Ovary (tissue), 3 donors: ENCODE results near the gene METTL23.

Experiments used
- POLR2A ChIP-seq: fragments of 450-650 bp; IDR thresholded peaks from one replicate; pipeline ENCODE4 v1.6.1; 2017; ENCODE audit warnings: antibody characterized with exemption, mild to moderate bottlenecking, moderate library complexity
- TF ChIP-seq, protein P1 (sequence below), 3 donors: fragments of 450-650 bp in 2 of 3; fragments of 200-600 bp in 1 of 3; IDR thresholded peaks; one replicate each; pipeline versions ENCODE4 v1.5.1 to v1.8.0; 2016 to 2022; ENCODE audit warnings: antibody characterized with exemption in 3 of 3, mild to moderate bottlenecking in 1 of 3
- donor health status: DM: no; HTN: no; CAD: no.

DNA sequence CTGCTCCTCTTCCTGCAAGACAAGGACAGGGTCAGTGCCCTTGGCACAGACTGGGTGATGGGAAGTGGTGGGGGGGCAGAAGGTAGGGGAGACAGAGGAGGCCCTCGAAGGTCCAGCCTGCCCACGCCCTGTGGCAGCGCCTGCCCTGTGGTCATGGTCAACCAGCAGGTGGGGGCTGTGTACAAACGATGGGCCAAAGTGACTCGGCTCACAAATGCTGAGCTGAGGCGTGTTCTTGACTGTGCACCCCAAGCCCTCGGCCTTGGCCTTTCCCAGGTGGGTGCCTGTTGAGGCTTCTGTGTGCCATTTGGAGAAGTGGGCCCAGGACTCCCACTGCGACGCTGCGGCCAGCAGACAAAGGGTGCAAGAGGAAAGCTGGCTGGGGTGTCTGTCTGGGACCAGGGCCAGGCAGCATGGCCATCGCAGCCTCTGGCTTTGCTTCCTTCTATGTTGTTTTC is 38.4 kb upstream of the METTL23 start:
- TF ChIP-seq, protein P1, sequence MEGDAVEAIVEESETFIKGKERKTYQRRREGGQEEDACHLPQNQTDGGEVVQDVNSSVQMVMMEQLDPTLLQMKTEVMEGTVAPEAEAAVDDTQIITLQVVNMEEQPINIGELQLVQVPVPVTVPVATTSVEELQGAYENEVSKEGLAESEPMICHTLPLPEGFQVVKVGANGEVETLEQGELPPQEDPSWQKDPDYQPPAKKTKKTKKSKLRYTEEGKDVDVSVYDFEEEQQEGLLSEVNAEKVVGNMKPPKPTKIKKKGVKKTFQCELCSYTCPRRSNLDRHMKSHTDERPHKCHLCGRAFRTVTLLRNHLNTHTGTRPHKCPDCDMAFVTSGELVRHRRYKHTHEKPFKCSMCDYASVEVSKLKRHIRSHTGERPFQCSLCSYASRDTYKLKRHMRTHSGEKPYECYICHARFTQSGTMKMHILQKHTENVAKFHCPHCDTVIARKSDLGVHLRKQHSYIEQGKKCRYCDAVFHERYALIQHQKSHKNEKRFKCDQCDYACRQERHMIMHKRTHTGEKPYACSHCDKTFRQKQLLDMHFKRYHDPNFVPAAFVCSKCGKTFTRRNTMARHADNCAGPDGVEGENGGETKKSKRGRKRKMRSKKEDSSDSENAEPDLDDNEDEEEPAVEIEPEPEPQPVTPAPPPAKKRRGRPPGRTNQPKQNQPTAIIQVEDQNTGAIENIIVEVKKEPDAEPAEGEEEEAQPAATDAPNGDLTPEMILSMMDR (IDR thresholded peaks at IDR 0.05), result peak in 1 of 3 donors; percentile 25
- TF ChIP-seq POLR2A, result no peak
